MM.1S (cell line): Measurements from ENCODE around the gene RAB10.

Experiments used
- DNase-seq: peaks from one replicate; pipeline ENCODE4 v3.0.0-alpha.2; 2015
- H2AFZ ChIP-seq: fragments of 300-600 bp; sonication (generic); 2 replicates; pipeline ENCODE4 v1.6.0; 2016; ENCODE audit warnings: antibody characterized with exemption, low read length
- H3F3A ChIP-seq: fragments of 300-600 bp; sonication (generic); 2 replicates; pipeline ENCODE4 v1.6.1; 2016; ENCODE audit warnings: mild to moderate bottlenecking, antibody characterized with exemption, low read length, moderate library complexity, mixed read lengths; ENCODE audit not compliant: insufficient read depth
- H3K27ac ChIP-seq: fragments of 300-600 bp; sonication (generic); 2 replicates; pipeline ENCODE4 v1.5.1; 2016; ENCODE audit warnings: mild to moderate bottlenecking, low read length
- H3K27me3 ChIP-seq: fragments of 300-600 bp; sonication (generic); replicated peaks from 2 replicates; pipeline ENCODE4 v1.6.0; 2016; ENCODE audit warnings: low read length; ENCODE audit not compliant: insufficient read depth
- H3K36me3 ChIP-seq: fragments of 300-600 bp; sonication (generic); replicated peaks from 2 replicates; pipeline ENCODE4 v1.6.1; 2016; ENCODE audit warnings: mild to moderate bottlenecking, low read length, mixed read lengths; ENCODE audit not compliant: insufficient read depth
- H3K4me1 ChIP-seq: fragments of 300-600 bp; sonication (generic); 2 replicates; pipeline ENCODE4 v1.6.1; 2016; ENCODE audit warnings: low read length, mixed read lengths
- H3K4me2 ChIP-seq: fragments of 300-600 bp; sonication (generic); 2 replicates; pipeline ENCODE4 v1.6.0; 2016; ENCODE audit warnings: low read depth, low read length
- H3K4me3 ChIP-seq: fragments of 300-600 bp; sonication (generic); 2 replicates; pipeline ENCODE4 v1.5.1; 2016; ENCODE audit warnings: low read length, mixed read lengths
- H3K79me2 ChIP-seq: fragments of 300-600 bp; sonication (generic); 2 replicates; pipeline ENCODE4 v1.6.1; 2016; ENCODE audit warnings: mixed run types, low read length, mixed read lengths
- H3K9ac ChIP-seq: fragments of 300-600 bp; sonication (generic); 2 replicates; pipeline ENCODE4 v1.6.1; 2016; ENCODE audit warnings: low read length, mixed read lengths
- H3K9me2 ChIP-seq: fragments of 300-600 bp; sonication (generic); replicated peaks from 2 replicates; pipeline ENCODE4 v1.6.1; 2016; ENCODE audit warnings: mild to moderate bottlenecking, low read length, mixed read lengths; ENCODE audit not compliant: insufficient read depth
- H3K9me3 ChIP-seq: fragments of 300-600 bp; sonication (generic); replicated peaks from 2 replicates; pipeline ENCODE4 v1.6.1; 2016; ENCODE audit warnings: mild to moderate bottlenecking, low read length, mixed read lengths; ENCODE audit not compliant: insufficient read depth
- H4K20me1 ChIP-seq: fragments of 300-600 bp; sonication (generic); 2 replicates; pipeline ENCODE4 v1.6.1; 2016; ENCODE audit warnings: mild to moderate bottlenecking, low read length, moderate library complexity, mixed read lengths; ENCODE audit not compliant: insufficient read depth
- EZH2 ChIP-seq: fragments of 300-600 bp; sonication (generic); optimal IDR thresholded peaks from 2 replicates; pipeline ENCODE3; 2017; ENCODE audit warnings: low read depth, mild to moderate bottlenecking, antibody characterized with exemption, low read length, mixed read lengths
- EZH2phosphoT487 ChIP-seq: fragments of 300-600 bp; sonication (generic); IDR thresholded peaks from 2 replicates; pipeline ENCODE4 v1.6.1; 2018; ENCODE audit warnings: antibody characterized with exemption, low read length
- TF ChIP-seq, protein P1 (sequence below): fragments of 300-600 bp; sonication (generic); IDR thresholded peaks from 2 replicates; pipeline ENCODE4 v1.5.1; 2016; ENCODE audit warnings: antibody characterized with exemption, low read length, mixed read lengths

Gene RAB10

DNA sequence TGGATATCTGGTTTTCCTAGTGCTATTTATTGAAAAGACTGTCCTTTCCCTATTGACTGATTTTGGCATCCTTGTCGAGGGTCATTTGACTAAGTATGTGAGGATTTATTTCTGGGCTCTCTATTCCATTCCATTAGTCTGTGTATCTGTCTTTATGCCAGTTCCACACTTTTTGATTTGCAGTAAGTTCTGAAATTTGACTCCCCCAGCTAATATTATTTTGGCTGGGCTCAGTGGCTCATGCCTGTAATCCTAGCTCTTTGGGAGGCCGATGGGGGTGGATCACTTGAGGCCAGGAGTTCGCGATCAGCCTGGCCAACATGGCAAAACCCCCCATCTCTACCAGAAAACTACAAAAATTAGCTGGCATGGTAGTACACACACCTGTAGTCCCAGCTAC lies 92.2 kb downstream of the RAB10 start:
- no peak for DNase-seq
- Histone ChIP-seq H3K36me3 (0 out of 2 replicates have a peak, but pooled peaks cover 3% of the 10 kb centered on the region), H3K9ac (no peak overlapping the region), H4K20me1 (no peaks in the 10 kb centered on the region), H3F3A (no peaks in the 10 kb centered on the region), H3K9me3 (no peaks in the 10 kb centered on the region), H3K27me3 (no peaks in the 10 kb centered on the region), H2AFZ (no peak overlapping the region), H3K4me2 (no peak overlapping the region), H3K4me1 (no peaks in the 10 kb centered on the region), H3K4me3 (no peak overlapping the region), H3K79me2 (peaks cover 34% of the 10 kb centered on the region), H3K9me2 (no peaks in the 10 kb centered on the region), H3K27ac (no peak overlapping the region)
- TF ChIP-seq EZH2, result no peak
- TF ChIP-seq, protein P1, sequence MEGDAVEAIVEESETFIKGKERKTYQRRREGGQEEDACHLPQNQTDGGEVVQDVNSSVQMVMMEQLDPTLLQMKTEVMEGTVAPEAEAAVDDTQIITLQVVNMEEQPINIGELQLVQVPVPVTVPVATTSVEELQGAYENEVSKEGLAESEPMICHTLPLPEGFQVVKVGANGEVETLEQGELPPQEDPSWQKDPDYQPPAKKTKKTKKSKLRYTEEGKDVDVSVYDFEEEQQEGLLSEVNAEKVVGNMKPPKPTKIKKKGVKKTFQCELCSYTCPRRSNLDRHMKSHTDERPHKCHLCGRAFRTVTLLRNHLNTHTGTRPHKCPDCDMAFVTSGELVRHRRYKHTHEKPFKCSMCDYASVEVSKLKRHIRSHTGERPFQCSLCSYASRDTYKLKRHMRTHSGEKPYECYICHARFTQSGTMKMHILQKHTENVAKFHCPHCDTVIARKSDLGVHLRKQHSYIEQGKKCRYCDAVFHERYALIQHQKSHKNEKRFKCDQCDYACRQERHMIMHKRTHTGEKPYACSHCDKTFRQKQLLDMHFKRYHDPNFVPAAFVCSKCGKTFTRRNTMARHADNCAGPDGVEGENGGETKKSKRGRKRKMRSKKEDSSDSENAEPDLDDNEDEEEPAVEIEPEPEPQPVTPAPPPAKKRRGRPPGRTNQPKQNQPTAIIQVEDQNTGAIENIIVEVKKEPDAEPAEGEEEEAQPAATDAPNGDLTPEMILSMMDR, result no peak
- TF ChIP-seq EZH2phosphoT487, result no peak

DNA sequence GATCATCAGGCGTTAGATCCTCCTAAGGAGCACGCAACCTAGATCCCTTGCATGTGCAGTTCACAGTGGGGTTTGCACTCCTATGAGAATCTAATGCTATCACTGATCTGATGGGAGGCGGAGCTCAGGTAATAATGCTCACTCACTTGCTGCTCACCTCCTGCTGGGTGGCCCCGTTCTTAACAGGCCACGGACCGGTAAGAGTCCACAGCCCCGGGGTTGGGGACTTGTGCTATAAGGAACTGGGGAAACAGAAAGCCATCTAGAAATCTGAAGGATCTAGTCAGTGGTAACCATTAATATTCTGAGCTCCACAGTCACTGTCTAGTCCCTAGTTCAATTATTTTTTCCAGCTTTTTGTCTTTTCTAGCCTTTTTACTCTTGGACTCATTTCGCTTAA lies 94.3 kb downstream of the RAB10 start:
- Histone ChIP-seq H2AFZ (no peak overlapping the region), H3K9me2 (no peaks in the 10 kb centered on the region), H3K79me2 (peaks cover 25% of the 10 kb centered on the region), H3K27me3 (no peaks in the 10 kb centered on the region), H3K4me1 (no peaks in the 10 kb centered on the region), H3K4me3 (no peak overlapping the region), H3F3A (no peaks in the 10 kb centered on the region), H3K9me3 (no peaks in the 10 kb centered on the region), H3K36me3 (0 out of 2 replicates have a peak, but pooled peaks cover 3% of the 10 kb centered on the region), H4K20me1 (no peaks in the 10 kb centered on the region), H3K9ac (no peak overlapping the region), H3K4me2 (no peak overlapping the region), H3K27ac (no peak overlapping the region)
- TF ChIP-seq EZH2 (no peak), EZH2phosphoT487 (no peak)
- TF ChIP-seq, protein P1, result no peak
- no peak for DNase-seq

DNA sequence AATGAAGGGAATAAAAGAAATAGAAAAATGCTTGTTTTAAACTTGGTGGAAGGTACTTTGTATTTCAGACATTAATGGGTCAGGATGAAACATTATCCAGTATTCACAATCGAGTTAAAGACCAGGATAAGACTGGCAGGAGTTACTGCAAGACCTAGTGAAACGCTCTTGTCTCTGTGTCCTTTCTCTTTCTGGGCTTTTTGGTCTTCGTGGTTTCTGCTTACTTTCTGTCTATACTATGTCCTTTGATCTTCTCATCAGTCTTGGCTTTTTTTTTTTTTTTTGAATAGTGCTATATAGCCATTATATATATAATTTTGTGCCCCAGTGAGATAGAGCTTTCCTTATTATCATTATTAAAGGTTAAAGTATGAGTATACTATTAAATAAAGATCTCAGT lies 96.9 kb downstream of the RAB10 start:
- Histone ChIP-seq H3K4me1 (no peaks in the 10 kb centered on the region), H3K9ac (no peak overlapping the region), H4K20me1 (no peaks in the 10 kb centered on the region), H3K79me2 (peaks cover 13% of the 10 kb centered on the region; the same call in 1 of the 2 replicates), H3K9me2 (no peaks in the 10 kb centered on the region), H3K4me2 (no peak overlapping the region), H3F3A (no peaks in the 10 kb centered on the region), H3K27ac (no peak overlapping the region), H3K27me3 (no peaks in the 10 kb centered on the region), H2AFZ (no peak overlapping the region), H3K9me3 (no peaks in the 10 kb centered on the region), H3K4me3 (no peak overlapping the region), H3K36me3 (0 out of 2 replicates have a peak, but pooled peaks cover 7% of the 10 kb centered on the region)
- TF ChIP-seq EZH2 (no peak), EZH2phosphoT487 (no peak)
- TF ChIP-seq, protein P1, result no peak
- DNase-seq, result peak; percentile 13
